ENCODE measurements around the gene GRIP2.

DNA sequence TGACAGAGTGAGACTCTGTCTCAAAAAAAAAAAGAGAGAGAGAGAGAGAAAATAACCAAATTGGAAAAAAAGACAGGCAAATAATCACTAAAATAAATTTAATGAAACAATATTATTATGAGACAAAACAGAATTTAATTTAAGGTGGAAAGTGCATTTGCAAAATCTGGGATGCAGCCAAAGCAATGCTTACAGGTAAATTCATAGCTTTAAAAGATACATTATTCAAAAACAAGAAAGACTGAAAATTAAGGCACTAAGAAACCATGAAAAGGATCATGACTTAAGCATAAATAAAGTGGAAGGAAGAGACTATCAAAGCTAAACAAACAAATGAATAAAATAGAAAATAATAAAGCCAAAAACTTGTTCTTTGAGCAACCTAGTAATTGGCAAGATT lies 37.7 kb downstream of the GRIP2 start:
- TF ChIP-seq POLR2AphosphoS5 (IDR thresholded peaks at IDR 0.05; ENCODE audit: low read depth, low read length) = no peak
- no peak for TF ChIP-seq SPI1 (IDR thresholded peaks at IDR 0.05; ENCODE audit: low read depth, low read length)
- no peak for TF ChIP-seq POLR2A (IDR thresholded peaks at IDR 0.05; ENCODE audit: low read depth, low read length)
- TF ChIP-seq POU2F2 (IDR thresholded peaks at IDR 0.05; ENCODE audit: low read depth, low read length) = no peak
